Lower leg skin (tissue), 4 donors: ENCODE results near the gene ABCG4. TPM values are rescaled to one million over a fixed set of nuclear protein-coding genes. Genes with fewer than 3 reads are reported as not detected.

ENCODE experiments used
- DNase-seq, 2 donors: peaks; one replicate each; pipeline ENCODE4 v3.0.0-alpha.2; 2019; ENCODE audit warnings: low spot score in 2 of 2
- H3K4me3 ChIP-seq: fragments of 200-600 bp; sonication (generic); 2 replicates; pipeline ENCODE4 v1.5.1; 2017; ENCODE audit warnings: mild to moderate bottlenecking, low read depth; ENCODE audit not compliant: poor library complexity, severe bottlenecking
- CTCF ChIP-seq, 3 donors: fragments of 450-650 bp; IDR thresholded peaks; one replicate each; pipeline ENCODE4 v1.5.1; 2016; ENCODE audit warnings: antibody characterized with exemption in 3 of 3, mild to moderate bottlenecking in 3 of 3, moderate library complexity in 2 of 3
- POLR2A ChIP-seq, 2 donors: fragments of 450-650 bp; IDR thresholded peaks; one replicate each; pipeline ENCODE4 v1.6.1; 2016 to 2017; ENCODE audit warnings: antibody characterized with exemption in 2 of 2, mild to moderate bottlenecking in 1 of 2, moderate library complexity in 1 of 2
- WGBS, 2 donors: methylation state at CpG; one replicate each; pipeline ENCODE4 v1.1.5; 2018; 5-methylcytosine and 5-hydroxymethylcytosine counted together
- intact Hi-C: fragments of 100-400 bp; cut with DNase I; formaldehyde crosslinking; loops from one replicate; pipeline ENCODE4 v1.15.0; 2023; ENCODE audit warnings: low total_unique reads
- total RNA-seq, 4 donors: library from RNA; depleted of rRNA; stranded (reverse); fragments of >200 nt; gene quantifications; one replicate each; pipeline ENCODE4 v1.1.0, GENCODE V29; 2016

The ABCG4 gene
- total RNA-seq, 4 donors from 2014 or later: 0.52 to 1.1 (median 0.67) TPM

- TF ChIP-seq POLR2A (IDR thresholded peaks at IDR 0.05): no peak
- no peak for TF ChIP-seq CTCF (IDR thresholded peaks at IDR 0.05)
- 92 to 97% methylated on average over 3 of the region's 3 CpGs for WGBS, 2 donors
- intact Hi-C loops: loop anchor here (10.0 kb wide), 1 partner anchor 147 kb away; no protein-coding TSS in a partner anchor
- H3K4me3 ChIP-seq: no peak overlapping the region
- no peak for DNase-seq
Measured at GRCh38 chr11:119192111-119192510, 43.3 kb downstream of the ABCG4 start.

DNA sequence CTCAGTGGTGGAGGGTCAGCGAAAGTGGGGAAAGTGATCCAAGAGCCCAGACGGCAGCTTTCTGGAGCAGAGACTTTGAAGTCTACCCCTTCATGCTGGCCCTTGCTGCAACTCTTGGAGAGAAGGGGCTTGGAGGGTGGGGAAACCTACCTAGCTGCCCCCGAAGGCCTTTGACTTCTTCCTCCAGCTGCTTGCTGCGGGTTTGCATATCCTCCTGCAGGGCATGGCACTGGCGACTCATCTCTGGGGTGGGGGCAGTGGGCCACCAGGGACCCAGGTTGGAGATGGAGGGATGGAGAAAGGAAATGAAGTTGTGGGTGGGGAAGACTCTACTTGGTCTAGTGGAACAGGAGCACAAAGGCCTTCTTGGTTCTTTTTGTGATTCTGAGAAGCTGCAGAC lies 44.1 kb downstream of the ABCG4 start:
- intact Hi-C loops: loop anchor here (10.0 kb wide), 1 partner anchor 148 kb away; no protein-coding TSS in a partner anchor
- H3K4me3 ChIP-seq: no peak overlapping the region
- TF ChIP-seq CTCF (IDR thresholded peaks at IDR 0.05): no peak
- no peak for TF ChIP-seq POLR2A (IDR thresholded peaks at IDR 0.05)
- WGBS, 2 donors: 77 to 84% methylated on average over 5 of the region's 5 CpGs
- DNase-seq: no peak

DNA sequence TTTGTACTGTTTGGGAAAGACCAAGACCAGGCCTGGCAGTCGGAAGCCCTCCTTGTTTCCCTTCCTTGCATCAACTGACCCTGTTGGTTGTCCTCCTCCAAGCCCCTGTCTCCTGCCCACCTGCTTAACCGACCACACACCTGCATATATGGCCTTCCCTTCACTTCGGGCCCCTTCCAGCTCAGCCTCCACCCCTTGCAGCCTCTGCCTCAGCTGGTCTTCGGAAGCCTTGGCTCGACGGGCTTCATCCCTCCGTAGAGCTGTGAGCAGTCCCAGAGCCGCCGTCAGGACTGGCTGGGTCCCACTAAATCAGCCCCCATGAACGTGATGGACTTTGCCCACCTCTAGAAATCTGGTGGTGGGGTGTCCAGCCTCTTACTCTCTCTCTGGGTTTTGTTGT lies 44.8 kb downstream of the ABCG4 start:
- intact Hi-C loops: loop anchor here (10.0 kb wide), 1 partner anchor 149 kb away; no protein-coding TSS in a partner anchor
- no peak for DNase-seq
- H3K4me3 ChIP-seq: no peak overlapping the region
- 86 to 91% methylated on average over 10 of the region's 10 CpGs for WGBS, 2 donors
- TF ChIP-seq POLR2A (IDR thresholded peaks at IDR 0.05) (no peak), CTCF (IDR thresholded peaks at IDR 0.05) (no peak)

- no peak for TF ChIP-seq CTCF (IDR thresholded peaks at IDR 0.05)
- TF ChIP-seq POLR2A (IDR thresholded peaks at IDR 0.05): no peak
- no peak overlapping the region for H3K4me3 ChIP-seq
- intact Hi-C loops: loop anchor here (10.0 kb wide), 1 partner anchor 150 kb away; no protein-coding TSS in a partner anchor
- DNase-seq: no peak
- 72 to 83% methylated on average over 7 of the region's 7 CpGs for WGBS, 2 donors
Measured at GRCh38 chr11:119194811-119195440, 46.1 kb downstream of the ABCG4 start.

GRCh38 chr11:119195680-119196079 lies 46.8 kb downstream of the ABCG4 start:
- TF ChIP-seq CTCF (IDR thresholded peaks at IDR 0.05): no peak
- TF ChIP-seq POLR2A (IDR thresholded peaks at IDR 0.05): no peak
- 27% methylated on average over 6 of the region's 6 CpGs for WGBS, 2 donors
- no peak for DNase-seq
- no peak overlapping the region for H3K4me3 ChIP-seq
- intact Hi-C loops: loop anchor here (10.0 kb wide), 1 partner anchor 151 kb away; no protein-coding TSS in a partner anchor
